Parietal lobe (tissue), 1 donor: ENCODE measurements around the gene ZNF669. TPM values are rescaled to one million over a fixed set of nuclear protein-coding genes. Genes with fewer than 3 reads are reported as not detected.

Source experiments
- total RNA-seq: library from RNA; depleted of rRNA; stranded (reverse); fragments of >200 nt; gene quantifications from one replicate; pipeline ENCODE4 v1.2.3, GENCODE V29; 2014

Gene ZNF669
- total RNA-seq = 26.0 TPM

DNA sequence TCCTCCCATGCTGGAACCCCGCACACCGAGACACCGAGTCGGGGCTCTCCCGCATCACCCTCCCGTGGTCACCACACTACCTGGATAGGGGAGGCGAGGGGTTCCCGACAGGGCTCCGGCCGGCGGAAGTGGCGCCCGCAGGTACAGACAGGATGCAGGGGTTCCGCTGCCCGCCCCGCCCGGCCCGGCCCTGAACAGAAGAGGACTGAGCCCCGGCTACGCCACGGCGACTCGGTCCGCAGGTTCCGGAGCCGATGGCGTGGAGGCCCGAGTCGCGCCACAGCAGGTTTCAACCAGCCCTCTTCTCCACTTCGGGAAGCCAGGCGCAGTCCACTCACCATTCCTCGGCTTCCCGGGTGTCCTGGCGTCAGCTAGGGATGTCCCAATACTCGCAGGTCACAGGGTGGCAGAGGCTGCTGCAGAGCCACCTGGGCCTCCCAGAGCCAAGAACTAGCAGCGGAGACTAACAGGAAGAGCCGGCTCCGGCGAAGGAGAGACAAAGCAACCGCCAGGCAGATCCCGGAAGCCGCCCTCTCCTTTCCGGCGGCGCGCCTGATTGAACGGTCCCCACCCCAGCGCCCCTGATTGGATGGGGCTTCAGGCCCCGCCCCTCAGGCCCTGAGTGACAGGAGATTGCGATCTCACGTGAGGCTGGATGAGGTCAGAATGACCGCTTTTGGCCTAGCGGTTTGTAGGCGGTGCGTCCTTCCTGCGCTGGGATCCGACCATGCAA is at the start of gene ZNF669:
ZNF669 (minus strand) TSS at position 498 of the 733 bp plus-strand sequence; CDS start at position 341, 157 bp downstream.

DNA sequence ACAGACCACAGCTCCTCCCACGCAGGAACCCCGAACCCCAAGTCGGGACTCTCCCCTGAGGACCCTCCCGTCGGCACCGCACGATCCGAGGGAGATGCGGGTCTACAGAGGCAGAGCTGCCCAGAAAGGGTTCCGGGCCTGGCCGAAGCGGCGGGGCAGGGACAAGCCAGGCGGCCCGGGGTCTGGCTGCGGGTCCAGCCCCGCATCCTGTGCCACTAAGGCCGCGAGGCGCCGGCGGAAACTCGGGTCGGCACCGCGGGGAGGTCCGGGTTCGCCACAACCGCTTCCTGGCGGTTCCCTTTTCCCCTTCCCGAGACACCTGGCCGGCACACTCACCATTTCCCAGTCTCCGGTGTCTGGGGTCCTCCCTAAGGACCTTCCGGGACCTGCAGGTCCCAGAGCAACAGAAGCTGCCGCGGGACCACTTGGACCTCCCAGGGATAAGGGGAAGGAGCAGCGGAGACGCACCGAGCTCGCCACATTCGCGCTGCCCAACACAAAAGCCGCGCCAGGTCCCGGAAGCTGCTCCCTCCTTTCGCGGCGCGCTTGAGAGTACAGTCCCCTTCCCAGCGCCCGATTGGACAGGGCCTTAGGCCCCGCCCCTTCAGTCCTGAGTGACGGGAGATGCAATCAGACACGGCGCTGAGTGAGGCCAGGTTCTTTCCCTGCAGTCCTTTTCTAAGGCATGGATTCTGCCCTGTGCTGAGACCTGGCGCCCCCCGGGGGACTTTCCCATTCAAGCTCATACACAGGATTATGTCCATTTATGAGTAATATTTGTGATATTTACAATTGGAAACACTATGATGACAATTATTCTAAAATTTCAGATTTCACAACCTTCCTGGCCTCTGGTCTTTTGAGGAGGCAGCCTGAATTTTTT is 25.7 kb downstream of the ZNF669 start, which contains the start of gene ZNF670:
ZNF670 (minus strand) TSS at position 554 of the 883 bp plus-strand sequence; CDS start at position 339, 215 bp downstream.

Other genes with a start within 250 kb of the ZNF669 start
- gene AHCTF1, start 172.4 kb downstream of the ZNF669 start, total RNA-seq = 54.1 TPM
- 11.9 TPM for gene ZNF695, start 96.3 kb downstream of the ZNF669 start, total RNA-seq
- 20.7 TPM for gene ZNF670, start 25.5 kb downstream of the ZNF669 start, total RNA-seq
- 270 TPM for gene ZNF124, start 67.7 kb upstream of the ZNF669 start, total RNA-seq
- not detected for gene VN1R5, start 151.7 kb upstream of the ZNF669 start, total RNA-seq
- gene ZNF496, start 227.5 kb upstream of the ZNF669 start, total RNA-seq = 27.9 TPM